Progenitor cell of endocrine pancreas (in vitro differentiated cells): Measurements from ENCODE around the gene NFATC3. TPM values are rescaled to one million over a fixed set of nuclear protein-coding genes. Genes with fewer than 3 reads are reported as not detected.
"Not testable (repeated sequence)": the region's sequence is repeated elsewhere in the genome, so short reads cannot be mapped to it uniquely, and the experiment has no call there.

Source experiments
- DNase-seq: peaks from one replicate; pipeline ENCODE4 v3.0.0; 2021; ENCODE audit warnings: low spot score; ENCODE audit not compliant: unreplicated experiment
- H3K27ac Mint-ChIP-seq: 2 replicates; pipeline ENCODE4 v1.8.0; 2021; ENCODE audit warnings: mild to moderate bottlenecking, moderate library complexity, mixed read lengths
- H3K27me3 Mint-ChIP-seq: 2 replicates; pipeline ENCODE4 v1.8.0; 2021; ENCODE audit warnings: mixed read lengths
- H3K36me3 Mint-ChIP-seq: 2 replicates; pipeline ENCODE4 v1.8.0; 2022; ENCODE audit warnings: mixed read lengths; ENCODE audit not compliant: insufficient read depth
- H3K4me1 Mint-ChIP-seq: 2 replicates; pipeline ENCODE4 v1.8.0; 2021; ENCODE audit warnings: low read depth, mixed read lengths
- H3K4me3 Mint-ChIP-seq: 2 replicates; pipeline ENCODE4 v1.8.0; 2021; ENCODE audit warnings: low read depth, mild to moderate bottlenecking, moderate library complexity, mixed read lengths
- H3K9me3 Mint-ChIP-seq: 2 replicates; pipeline ENCODE4 v1.8.0; 2021; ENCODE audit warnings: low read depth, mixed read lengths
- total RNA-seq: library from RNA; stranded (reverse); gene quantifications from 2 replicates; pipeline ENCODE4 v1.2.1, GENCODE V29; 2021
- TF ChIP-seq, protein P1 (sequence below): fragments of 200-600 bp; sonication (generic); IDR thresholded peaks from one replicate; pipeline ENCODE4 v1.5.0; 2021; ENCODE audit warnings: antibody characterized with exemption, mild to moderate bottlenecking; ENCODE audit not compliant: unreplicated experiment

Gene NFATC3
- total RNA-seq, 1 donor from 2014 or later: 51.8 TPM

- H3K27me3 Mint-ChIP-seq: no peaks in the 10 kb centered on the region
Observed at GRCh38 chr16:68116256-68116867, 31.2 kb downstream of the NFATC3 start.

DNA sequence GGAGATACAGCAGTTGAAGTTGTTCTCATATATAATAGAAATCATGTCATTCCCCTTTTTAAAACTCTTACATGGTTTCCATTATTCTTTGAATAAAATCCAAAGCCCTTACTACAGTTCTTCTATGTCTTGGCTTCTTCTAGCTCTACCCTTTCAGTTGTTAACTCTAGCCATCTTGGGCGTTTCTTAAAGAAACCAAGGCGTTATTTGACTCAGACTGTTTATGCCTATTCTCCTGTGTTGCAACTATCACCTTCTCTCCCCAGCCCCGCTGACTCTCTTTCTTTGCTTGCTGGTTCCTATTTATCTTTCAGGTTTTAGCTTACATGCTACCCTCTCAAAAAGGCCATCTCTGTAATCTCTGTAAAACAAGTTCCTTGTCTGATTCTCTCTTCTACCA, 32.7 kb downstream of the NFATC3 start:
- Mint-ChIP-seq H3K27ac (no peak overlapping the region), H3K27me3 (no peaks in the 10 kb centered on the region), H3K4me3 (no peak overlapping the region), H3K9me3 (peaks cover 3% of the 10 kb centered on the region), H3K4me1 (peaks cover 3% of the 10 kb centered on the region), H3K36me3 (no peaks in the 10 kb centered on the region)
- DNase-seq: no peak
- TF ChIP-seq, protein P1, sequence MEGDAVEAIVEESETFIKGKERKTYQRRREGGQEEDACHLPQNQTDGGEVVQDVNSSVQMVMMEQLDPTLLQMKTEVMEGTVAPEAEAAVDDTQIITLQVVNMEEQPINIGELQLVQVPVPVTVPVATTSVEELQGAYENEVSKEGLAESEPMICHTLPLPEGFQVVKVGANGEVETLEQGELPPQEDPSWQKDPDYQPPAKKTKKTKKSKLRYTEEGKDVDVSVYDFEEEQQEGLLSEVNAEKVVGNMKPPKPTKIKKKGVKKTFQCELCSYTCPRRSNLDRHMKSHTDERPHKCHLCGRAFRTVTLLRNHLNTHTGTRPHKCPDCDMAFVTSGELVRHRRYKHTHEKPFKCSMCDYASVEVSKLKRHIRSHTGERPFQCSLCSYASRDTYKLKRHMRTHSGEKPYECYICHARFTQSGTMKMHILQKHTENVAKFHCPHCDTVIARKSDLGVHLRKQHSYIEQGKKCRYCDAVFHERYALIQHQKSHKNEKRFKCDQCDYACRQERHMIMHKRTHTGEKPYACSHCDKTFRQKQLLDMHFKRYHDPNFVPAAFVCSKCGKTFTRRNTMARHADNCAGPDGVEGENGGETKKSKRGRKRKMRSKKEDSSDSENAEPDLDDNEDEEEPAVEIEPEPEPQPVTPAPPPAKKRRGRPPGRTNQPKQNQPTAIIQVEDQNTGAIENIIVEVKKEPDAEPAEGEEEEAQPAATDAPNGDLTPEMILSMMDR: no peak

More at GRCh38 chr16:68116256-68116867, 31.2 kb downstream of the NFATC3 start:
- Mint-ChIP-seq H3K36me3 (peaks cover 4% of the 10 kb centered on the region), H3K27ac (no peak overlapping the region), H3K4me1 (peaks cover 5% of the 10 kb centered on the region), H3K4me3 (no peak overlapping the region), H3K9me3 (peaks cover 13% of the 10 kb centered on the region)
- no peak for DNase-seq
- TF ChIP-seq, protein P1: peak; percentile 46

DNA sequence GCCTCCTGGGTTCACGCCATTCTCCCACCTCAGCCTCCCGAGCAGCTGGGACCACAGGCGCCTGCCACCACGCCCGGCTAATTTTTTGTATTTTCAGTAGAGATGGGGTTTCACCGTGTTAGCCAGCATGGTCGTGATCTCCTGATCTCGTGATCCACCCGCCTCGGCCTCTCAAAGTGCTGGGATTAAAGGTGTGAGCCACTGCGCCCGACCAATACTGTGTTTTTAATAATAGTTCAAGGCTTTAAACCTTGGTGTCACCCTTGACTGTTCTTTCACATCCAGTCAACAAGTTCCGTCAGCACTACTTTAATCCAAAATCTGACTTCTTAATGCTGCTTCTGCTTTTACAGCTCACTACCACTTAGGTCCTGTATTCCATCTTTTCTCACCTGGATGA, 33.8 kb downstream of the NFATC3 start:
- H3K9me3 Mint-ChIP-seq, H3K27me3 Mint-ChIP-seq, H3K4me3 Mint-ChIP-seq, H3K4me1 Mint-ChIP-seq, DNase-seq, H3K27ac Mint-ChIP-seq, H3K36me3 Mint-ChIP-seq: not testable (repeated sequence)

DNA sequence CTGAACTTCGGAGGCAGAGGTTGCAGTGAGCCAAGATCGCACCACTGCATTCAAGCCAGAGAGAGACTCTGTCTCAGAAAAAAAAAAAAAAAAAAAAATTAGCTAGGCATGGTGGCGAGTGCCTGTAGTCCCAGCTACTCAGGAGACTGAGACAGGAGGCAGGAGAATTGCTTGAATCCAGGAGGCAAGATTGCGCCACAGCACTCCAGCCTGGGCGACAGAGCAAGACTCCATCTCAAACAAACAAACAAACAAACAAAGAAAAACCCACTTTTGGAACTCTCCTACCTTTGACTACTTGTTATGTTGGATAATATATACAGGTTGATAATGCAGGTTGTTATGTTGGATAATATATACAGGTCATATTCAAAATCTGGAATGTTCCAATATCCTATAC, 35.3 kb downstream of the NFATC3 start:
- not testable (repeated sequence) for H3K27me3 Mint-ChIP-seq, H3K4me3 Mint-ChIP-seq, H3K27ac Mint-ChIP-seq, H3K9me3 Mint-ChIP-seq, H3K36me3 Mint-ChIP-seq, DNase-seq, H3K4me1 Mint-ChIP-seq

GRCh38 chr16:68126395-68126794, 41.2 kb downstream of the NFATC3 start:
- H3K4me1 Mint-ChIP-seq: no peaks in the 10 kb centered on the region
- H3K9me3 Mint-ChIP-seq: no peaks in the 10 kb centered on the region
- TF ChIP-seq, protein P1: no peak
- DNase-seq: no peak
- H3K36me3 Mint-ChIP-seq: peaks cover 4% of the 10 kb centered on the region
- no peaks in the 10 kb centered on the region for H3K27me3 Mint-ChIP-seq
- H3K27ac Mint-ChIP-seq: peak overlapping the region; percentile 41
- H3K4me3 Mint-ChIP-seq: no peak overlapping the region

GRCh38 chr16:68128577-68129305, 43.6 kb downstream of the NFATC3 start:
- Mint-ChIP-seq H3K9me3 (no peaks in the 10 kb centered on the region), H3K4me1 (no peaks in the 10 kb centered on the region), H3K27me3 (no peaks in the 10 kb centered on the region), H3K27ac (peak overlapping the region; percentile 82), H3K4me3 (no peak overlapping the region), H3K36me3 (peaks cover 6% of the 10 kb centered on the region)
- TF ChIP-seq, protein P1: no peak
- DNase-seq: no peak
